Measurements from ENCODE around the gene ACTN4. TPM values are rescaled to one million over a fixed set of nuclear protein-coding genes. Genes with fewer than 3 reads are reported as not detected.

The ACTN4 gene
- polyA plus RNA-seq, 2 donors = 261 to 376 TPM

DNA sequence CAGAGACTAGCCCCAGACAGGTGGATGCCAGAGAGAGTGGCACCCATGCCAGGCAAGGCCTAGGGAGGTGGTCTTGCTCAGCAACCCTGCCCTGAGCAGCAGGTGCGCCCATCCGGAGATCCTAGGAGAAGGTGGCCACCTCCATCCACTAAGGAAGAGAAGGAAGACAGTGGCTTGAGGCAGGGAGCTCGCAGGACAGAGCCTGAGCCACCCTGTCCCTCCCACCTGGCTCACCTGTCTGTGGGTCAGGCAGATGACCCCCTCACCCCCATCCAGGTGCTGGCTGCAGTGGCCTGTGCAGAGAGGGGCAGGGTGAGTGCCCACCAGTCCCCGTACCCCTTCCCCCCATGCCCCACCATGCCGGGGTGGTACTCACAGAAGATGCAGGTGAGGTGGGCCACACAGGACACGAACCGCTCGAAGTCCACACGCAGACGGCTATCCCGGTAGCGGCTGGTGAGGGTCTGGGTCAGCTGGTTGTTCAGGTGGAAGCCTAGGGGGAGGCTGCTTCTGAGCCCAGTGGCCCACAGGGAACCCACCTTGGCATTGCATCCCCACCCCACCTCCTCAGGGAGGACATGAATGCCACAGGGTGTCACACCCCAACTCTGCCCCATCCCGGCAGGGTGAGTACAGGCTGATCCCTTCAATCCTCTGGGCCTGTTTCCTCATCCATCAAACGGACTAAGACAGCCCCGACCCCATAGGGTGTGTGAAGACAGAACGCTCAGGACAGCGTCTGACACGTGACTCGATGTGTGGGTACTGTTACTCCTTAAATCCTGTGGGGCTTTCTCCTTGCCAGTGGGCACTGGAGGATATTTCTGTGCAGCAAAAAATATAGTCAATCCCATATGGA is 83.5 kb downstream of the ACTN4 start:
- H3K27ac ChIP-seq (ENCODE audit: low read depth in 2 of 2, low read length in 1 of 2) = peak overlapping the region in 1 of 2 donors; percentile 24
- peaks cover 9 to 47% of the 10 kb centered on the region in 2 donors for H3K36me3 ChIP-seq (ENCODE audit: control insufficient read depth in 2 of 2, insufficient read depth in 2 of 2, low read length in 1 of 2)
- H3K4me1 ChIP-seq (ENCODE audit: control insufficient read depth in 2 of 2, insufficient read depth in 2 of 2, low read length in 1 of 2) = peaks cover 3 to 17% of the 10 kb centered on the region in 2 donors
- H3K9me3 ChIP-seq (ENCODE audit: control insufficient read depth in 2 of 2, insufficient read depth in 1 of 2, low read depth in 1 of 2, low read length in 1 of 2) = no peaks in the 10 kb centered on the region
- H3K27me3 ChIP-seq (ENCODE audit: control insufficient read depth in 1 of 2, insufficient read depth in 2 of 2, low read length in 2 of 2) = no peaks in the 10 kb centered on the region
- no peak overlapping the region for H3K4me3 ChIP-seq (ENCODE audit: low read depth in 1 of 2, low read length in 2 of 2)
- WGBS, 2 donors = 82 to 84% methylated on average over 19 of the region's 19 CpGs

DNA sequence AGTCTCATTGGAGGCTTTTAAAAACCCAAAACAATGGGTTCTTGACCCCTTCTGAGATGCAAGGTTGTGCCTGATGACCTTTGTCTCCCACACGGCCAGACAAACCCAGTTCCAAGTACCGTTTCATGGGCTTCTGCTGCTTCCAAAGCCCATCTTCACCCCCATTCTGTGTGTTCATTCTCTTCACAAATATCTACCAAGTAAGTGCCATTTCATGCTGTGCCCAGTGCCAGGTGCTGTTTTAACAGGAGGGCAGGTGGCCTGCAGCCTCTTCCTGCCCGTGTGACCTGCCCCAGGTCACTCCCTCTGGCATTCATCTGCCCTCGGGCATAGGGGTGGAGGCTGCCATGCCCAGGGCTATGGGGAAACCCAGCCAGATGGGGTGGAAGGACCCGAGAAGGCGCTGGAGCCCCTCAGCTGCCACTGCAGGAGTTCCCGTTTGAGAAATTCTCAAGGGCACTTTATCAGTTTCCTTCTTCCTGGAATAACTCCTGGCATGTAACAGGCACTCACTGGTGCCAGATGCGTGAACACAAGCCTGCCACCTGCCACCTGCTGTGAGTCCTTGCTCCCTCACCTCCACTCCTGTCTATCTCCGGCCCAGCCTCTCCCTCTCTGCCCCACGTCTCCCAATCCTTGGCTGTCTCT is 84.3 kb downstream of the ACTN4 start:
- 45 to 52% methylated on average over 10 of the region's 10 CpGs for WGBS, 2 donors
- H3K9me3 ChIP-seq (ENCODE audit: control insufficient read depth in 2 of 2, insufficient read depth in 1 of 2, low read depth in 1 of 2, low read length in 1 of 2) = no peaks in the 10 kb centered on the region
- peaks cover 9 to 40% of the 10 kb centered on the region in 2 donors for H3K36me3 ChIP-seq (ENCODE audit: control insufficient read depth in 2 of 2, insufficient read depth in 2 of 2, low read length in 1 of 2)
- H3K27ac ChIP-seq (ENCODE audit: low read depth in 2 of 2, low read length in 1 of 2) = peak overlapping the region; percentile 11 to 45
- H3K4me3 ChIP-seq (ENCODE audit: low read depth in 1 of 2, low read length in 2 of 2) = no peak overlapping the region
- H3K4me1 ChIP-seq (ENCODE audit: control insufficient read depth in 2 of 2, insufficient read depth in 2 of 2, low read length in 1 of 2) = peaks cover 3 to 17% of the 10 kb centered on the region in 2 donors
- no peaks in the 10 kb centered on the region for H3K27me3 ChIP-seq (ENCODE audit: control insufficient read depth in 1 of 2, insufficient read depth in 2 of 2, low read length in 2 of 2)

DNA sequence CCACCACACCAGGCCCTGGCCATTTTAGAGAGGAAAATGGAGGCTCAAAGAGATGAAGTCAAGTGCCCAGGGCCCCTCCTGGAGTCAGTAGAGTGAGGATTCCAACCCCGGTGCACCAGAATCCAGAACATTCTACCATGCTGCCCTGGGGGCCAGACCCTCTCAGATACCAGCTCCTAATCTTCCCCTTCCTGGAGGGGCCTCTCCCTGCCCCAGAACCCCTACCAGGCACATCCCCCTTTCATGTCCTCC is 85.7 kb downstream of the ACTN4 start:
- H3K4me1 ChIP-seq (ENCODE audit: control insufficient read depth in 2 of 2, insufficient read depth in 2 of 2, low read length in 1 of 2) = peaks cover 3 to 18% of the 10 kb centered on the region in 2 donors
- H3K4me3 ChIP-seq (ENCODE audit: low read depth in 1 of 2, low read length in 2 of 2) = no peak overlapping the region
- H3K36me3 ChIP-seq (ENCODE audit: control insufficient read depth in 2 of 2, insufficient read depth in 2 of 2, low read length in 1 of 2) = peaks cover 2 to 26% of the 10 kb centered on the region in 2 donors
- H3K27me3 ChIP-seq (ENCODE audit: control insufficient read depth in 1 of 2, insufficient read depth in 2 of 2, low read length in 2 of 2) = no peaks in the 10 kb centered on the region
- peak overlapping the region; percentile 83 to 88 for H3K27ac ChIP-seq (ENCODE audit: low read depth in 2 of 2, low read length in 1 of 2)
- 93 to 100% methylated on average over 1 of the region's 1 CpG for WGBS, 2 donors
- no peaks in the 10 kb centered on the region for H3K9me3 ChIP-seq (ENCODE audit: control insufficient read depth in 2 of 2, insufficient read depth in 1 of 2, low read depth in 1 of 2, low read length in 1 of 2)

DNA sequence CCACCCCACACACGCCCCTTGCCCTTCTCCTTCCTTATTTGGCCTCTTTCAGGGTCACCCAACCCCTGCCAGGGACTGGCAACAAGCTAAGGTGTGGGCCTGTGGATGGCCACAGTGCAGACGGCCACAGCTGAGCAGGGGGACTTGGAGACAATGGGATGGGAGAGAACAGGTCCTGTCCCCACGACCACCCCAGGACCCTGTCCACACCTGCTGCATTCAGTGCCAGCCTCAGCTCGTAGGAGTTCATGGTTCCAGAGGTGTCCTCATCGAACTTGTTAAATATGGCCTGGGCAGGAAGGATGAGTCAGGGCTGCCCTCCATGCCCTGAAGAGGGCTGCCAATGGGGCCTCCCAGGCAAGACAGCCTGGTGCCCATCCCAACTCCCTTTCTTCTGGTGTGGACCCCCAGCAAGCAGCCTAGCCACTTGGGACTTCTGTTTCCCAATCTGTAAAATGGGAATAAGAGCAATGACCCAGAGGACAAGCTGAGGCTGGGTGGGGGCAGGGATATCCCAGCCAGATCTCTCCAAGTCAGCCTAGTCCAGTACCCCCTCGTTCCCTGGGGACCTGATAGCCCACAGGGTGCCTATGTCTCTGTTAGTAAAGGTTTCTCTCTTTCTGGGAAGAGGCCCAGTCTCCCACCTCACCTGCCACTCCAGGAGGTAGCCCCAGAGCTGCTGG is 86.2 kb downstream of the ACTN4 start:
- peak overlapping the region; percentile 83 to 88 for H3K27ac ChIP-seq (ENCODE audit: low read depth in 2 of 2, low read length in 1 of 2)
- peaks cover 0 to 22% of the 10 kb centered on the region in 2 donors for H3K36me3 ChIP-seq (ENCODE audit: control insufficient read depth in 2 of 2, insufficient read depth in 2 of 2, low read length in 1 of 2)
- H3K4me1 ChIP-seq (ENCODE audit: control insufficient read depth in 2 of 2, insufficient read depth in 2 of 2, low read length in 1 of 2) = peaks cover 3 to 18% of the 10 kb centered on the region in 2 donors
- no peaks in the 10 kb centered on the region for H3K27me3 ChIP-seq (ENCODE audit: control insufficient read depth in 1 of 2, insufficient read depth in 2 of 2, low read length in 2 of 2)
- 50 to 58% methylated on average over 6 of the region's 6 CpGs for WGBS, 2 donors
- H3K9me3 ChIP-seq (ENCODE audit: control insufficient read depth in 2 of 2, insufficient read depth in 1 of 2, low read depth in 1 of 2, low read length in 1 of 2) = no peaks in the 10 kb centered on the region
- no peak overlapping the region for H3K4me3 ChIP-seq (ENCODE audit: low read depth in 1 of 2, low read length in 2 of 2)

DNA sequence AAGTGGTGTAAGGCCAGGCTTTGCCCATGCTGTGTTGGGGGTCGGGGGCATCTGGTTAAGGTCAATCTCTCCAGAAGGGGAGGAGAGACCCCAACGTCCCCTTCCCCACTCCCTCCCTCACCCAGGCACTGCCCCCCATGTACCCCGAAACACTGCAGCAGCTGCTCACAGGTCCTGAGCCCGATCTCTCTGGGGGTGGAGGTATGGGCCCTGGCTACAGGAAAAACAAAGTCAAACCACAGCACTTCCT is 86.7 kb downstream of the ACTN4 start:
- no peaks in the 10 kb centered on the region for H3K9me3 ChIP-seq (ENCODE audit: control insufficient read depth in 2 of 2, insufficient read depth in 1 of 2, low read depth in 1 of 2, low read length in 1 of 2)
- H3K4me3 ChIP-seq (ENCODE audit: low read depth in 1 of 2, low read length in 2 of 2) = no peak overlapping the region
- no peaks in the 10 kb centered on the region for H3K27me3 ChIP-seq (ENCODE audit: control insufficient read depth in 1 of 2, insufficient read depth in 2 of 2, low read length in 2 of 2)
- 51 to 66% methylated on average over 4 of the region's 4 CpGs for WGBS, 2 donors
- H3K27ac ChIP-seq (ENCODE audit: low read depth in 2 of 2, low read length in 1 of 2) = peak overlapping the region; percentile 83 to 88
- peaks cover 3 to 18% of the 10 kb centered on the region in 2 donors for H3K4me1 ChIP-seq (ENCODE audit: control insufficient read depth in 2 of 2, insufficient read depth in 2 of 2, low read length in 1 of 2)
- H3K36me3 ChIP-seq (ENCODE audit: control insufficient read depth in 2 of 2, insufficient read depth in 2 of 2, low read length in 1 of 2) = peaks cover 0 to 18% of the 10 kb centered on the region in 2 donors

DNA sequence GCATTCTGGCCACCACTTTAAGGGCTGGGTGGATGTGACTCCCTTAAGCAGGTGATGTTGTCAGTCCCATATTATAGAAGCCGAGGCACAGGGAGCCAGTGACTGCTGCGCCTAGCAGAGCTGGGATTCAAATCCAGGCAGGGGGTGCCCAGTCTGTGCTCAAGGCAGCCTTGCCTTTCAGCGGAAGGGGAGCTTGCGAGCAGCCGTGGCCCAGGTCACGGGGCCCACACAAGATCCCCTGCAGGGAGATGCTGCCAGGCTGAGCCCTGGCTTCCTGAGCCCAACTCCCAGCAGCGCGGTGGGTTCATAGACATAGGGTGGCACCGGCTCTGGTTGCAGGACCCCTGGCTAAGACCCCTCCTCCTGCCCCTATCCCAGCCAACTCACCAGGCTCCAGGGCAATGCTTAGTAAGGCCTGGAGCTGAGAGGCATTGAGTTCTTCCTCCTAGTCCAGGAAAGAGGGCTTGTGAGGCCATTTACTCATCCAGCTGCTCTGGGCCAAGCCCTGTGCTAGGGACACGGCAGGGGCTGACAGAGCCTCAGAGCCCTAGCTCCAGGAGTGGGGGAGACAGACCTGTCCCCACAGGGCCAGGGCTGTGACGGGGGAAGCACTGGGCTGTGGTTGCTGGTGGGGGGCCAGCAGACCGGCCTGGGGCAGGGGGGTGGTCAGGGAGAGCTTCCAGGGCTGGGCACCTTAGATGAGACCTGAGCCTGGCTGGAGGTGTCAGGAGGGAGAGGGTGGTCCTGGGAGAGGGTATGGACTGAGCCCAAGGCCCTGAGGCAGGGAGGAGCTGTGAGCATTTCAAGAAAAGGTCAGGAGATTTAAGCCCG is 87.2 kb downstream of the ACTN4 start:
- Histone ChIP-seq H3K27me3 (ENCODE audit: control insufficient read depth in 1 of 2, insufficient read depth in 2 of 2, low read length in 2 of 2) (no peaks in the 10 kb centered on the region), H3K4me3 (ENCODE audit: low read depth in 1 of 2, low read length in 2 of 2) (peak overlapping the region in 1 of 2 donors; percentile 3), H3K27ac (ENCODE audit: low read depth in 2 of 2, low read length in 1 of 2) (peak overlapping the region; percentile 83 to 88), H3K9me3 (ENCODE audit: control insufficient read depth in 2 of 2, insufficient read depth in 1 of 2, low read depth in 1 of 2, low read length in 1 of 2) (no peaks in the 10 kb centered on the region), H3K36me3 (ENCODE audit: control insufficient read depth in 2 of 2, insufficient read depth in 2 of 2, low read length in 1 of 2) (peaks cover 0 to 14% of the 10 kb centered on the region in 2 donors), H3K4me1 (ENCODE audit: control insufficient read depth in 2 of 2, insufficient read depth in 2 of 2, low read length in 1 of 2) (peaks cover 3 to 16% of the 10 kb centered on the region in 2 donors)
- 40 to 52% methylated on average over 13 of the region's 13 CpGs for WGBS, 2 donors

DNA sequence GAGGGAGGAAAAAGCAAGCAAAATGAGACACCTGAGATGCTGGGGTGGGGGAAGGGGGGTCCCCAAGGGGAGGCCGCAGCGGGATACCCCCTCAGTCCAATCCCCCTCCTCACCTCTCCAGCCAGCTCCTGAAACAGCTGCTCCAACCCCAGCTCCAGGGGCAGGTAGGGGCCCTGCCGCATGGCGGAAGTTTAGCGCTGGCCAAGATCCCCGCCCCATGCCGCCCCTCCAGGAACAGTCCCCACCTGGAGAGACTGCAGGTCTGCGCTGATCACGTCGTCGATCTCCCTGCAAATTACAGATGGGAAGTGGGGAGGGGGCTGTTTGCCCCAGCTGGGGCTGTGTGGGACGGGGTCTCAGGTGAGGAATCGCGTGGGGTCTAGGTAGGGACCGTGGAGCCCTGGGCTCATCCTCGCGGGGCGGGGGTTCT is 87.8 kb downstream of the ACTN4 start:
- WGBS, 2 donors = 14 to 28% methylated on average over 16 to 18 of the region's 18 CpGs
- Histone ChIP-seq H3K4me1 (ENCODE audit: control insufficient read depth in 2 of 2, insufficient read depth in 2 of 2, low read length in 1 of 2) (peaks cover 3 to 19% of the 10 kb centered on the region in 2 donors), H3K27ac (ENCODE audit: low read depth in 2 of 2, low read length in 1 of 2) (peak overlapping the region; percentile 83 to 88)

DNA sequence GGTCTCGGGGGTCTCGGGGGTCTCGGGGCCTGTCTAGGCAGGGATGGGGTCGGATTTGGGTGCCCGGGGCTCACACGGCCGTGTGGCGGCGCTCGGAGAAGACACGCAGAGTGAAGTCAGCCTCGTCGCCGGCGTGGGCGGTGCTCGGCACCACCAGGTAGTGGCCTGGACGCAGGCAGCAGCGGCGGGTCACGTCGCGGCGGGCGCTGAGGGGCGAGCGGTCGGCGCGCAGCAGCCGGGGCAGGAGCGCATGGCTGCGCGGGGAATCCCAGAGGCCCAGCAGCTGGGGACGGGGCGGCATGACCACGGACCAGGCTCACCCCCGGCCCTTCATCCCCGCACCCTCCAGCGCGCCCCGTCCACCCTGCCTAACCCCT is 88.6 kb downstream of the ACTN4 start:
- H3K4me1 ChIP-seq (ENCODE audit: control insufficient read depth in 2 of 2, insufficient read depth in 2 of 2, low read length in 1 of 2) = peaks cover 3 to 17% of the 10 kb centered on the region in 2 donors
- 1 to 2% methylated on average over 35 to 42 of the region's 42 CpGs for WGBS, 2 donors
- no peaks in the 10 kb centered on the region for H3K9me3 ChIP-seq (ENCODE audit: control insufficient read depth in 2 of 2, insufficient read depth in 1 of 2, low read depth in 1 of 2, low read length in 1 of 2)
- H3K27ac ChIP-seq (ENCODE audit: low read depth in 2 of 2, low read length in 1 of 2) = peak overlapping the region; percentile 35 to 80
- H3K36me3 ChIP-seq (ENCODE audit: control insufficient read depth in 2 of 2, insufficient read depth in 2 of 2, low read length in 1 of 2) = peaks cover 0 to 7% of the 10 kb centered on the region in 2 donors
- H3K4me3 ChIP-seq (ENCODE audit: low read depth in 1 of 2, low read length in 2 of 2) = peak overlapping the region; percentile 37 to 46
- H3K27me3 ChIP-seq (ENCODE audit: control insufficient read depth in 1 of 2, insufficient read depth in 2 of 2, low read length in 2 of 2) = no peaks in the 10 kb centered on the region

More for the DNA sequence above, 87.8 kb downstream of the ACTN4 start:
- Histone ChIP-seq H3K4me3 (ENCODE audit: low read depth in 1 of 2, low read length in 2 of 2) (no peak overlapping the region), H3K36me3 (ENCODE audit: control insufficient read depth in 2 of 2, insufficient read depth in 2 of 2, low read length in 1 of 2) (peaks cover 0 to 13% of the 10 kb centered on the region in 2 donors), H3K27me3 (ENCODE audit: control insufficient read depth in 1 of 2, insufficient read depth in 2 of 2, low read length in 2 of 2) (no peaks in the 10 kb centered on the region), H3K9me3 (ENCODE audit: control insufficient read depth in 2 of 2, insufficient read depth in 1 of 2, low read depth in 1 of 2, low read length in 1 of 2) (no peaks in the 10 kb centered on the region)
